Measurements from ENCODE around the gene DDX31. TPM values are rescaled to one million over a fixed set of nuclear protein-coding genes. Genes with fewer than 3 reads are reported as not detected.
"Not testable (repeated sequence)": the region's sequence is repeated elsewhere in the genome, so short reads cannot be mapped to it uniquely, and the experiment has no call there.

Gene DDX31
- total and polyA plus RNA-seq, 2 experiments from 2014 or later = 7.3 to 13.1 TPM

DNA sequence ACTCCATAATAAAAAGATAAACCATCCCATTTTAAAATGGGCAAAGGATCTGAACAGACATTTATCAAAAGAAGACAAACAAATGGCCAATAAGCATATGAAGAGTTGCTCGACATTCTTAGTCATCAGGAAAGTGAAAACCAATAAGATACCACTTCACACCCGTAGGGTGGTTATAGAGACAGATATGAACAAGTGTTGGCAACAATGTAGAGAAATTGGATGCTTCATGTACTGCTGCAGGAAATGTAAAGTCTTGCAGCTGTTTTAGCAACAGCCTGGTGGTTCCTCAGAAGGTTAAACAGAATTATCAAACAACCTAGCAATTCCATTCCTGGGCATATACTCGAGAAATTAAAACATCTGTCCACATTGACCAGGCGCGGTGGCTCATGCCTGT, 43.0 kb upstream of the DDX31 start:
- H3K9me3 ChIP-seq (ENCODE audit: low read depth) = no peaks in the 10 kb centered on the region
- no peak overlapping the region for H3K27ac ChIP-seq
- H3K36me3 ChIP-seq (replicated peaks; ENCODE audit: insufficient read depth, low read depth) = no peaks in the 10 kb centered on the region
- no peaks in the 10 kb centered on the region for H3K4me1 ChIP-seq (ENCODE audit: insufficient read depth)
- no peak for DNase-seq (ENCODE audit: low spot score)
- H3K9me2 ChIP-seq (replicated peaks; ENCODE audit: insufficient read depth) = no peaks in the 10 kb centered on the region
- H2AFZ ChIP-seq = no peak overlapping the region
- H3K4me2 ChIP-seq = no peak overlapping the region
- H3K27me3 ChIP-seq = peaks cover 7% of the 10 kb centered on the region
- no peaks in the 10 kb centered on the region for H4K20me1 ChIP-seq (ENCODE audit: insufficient read depth, poor library complexity, severe bottlenecking)
- no peaks in the 10 kb centered on the region for H3K79me2 ChIP-seq
- WGBS (ENCODE audit: low lambda C conversion rate, missing lambda C conversion rate) = 92% methylated on average over 5 of the region's 5 CpGs
- H3K4me3 ChIP-seq = no peak overlapping the region
- TF ChIP-seq, protein P1, sequence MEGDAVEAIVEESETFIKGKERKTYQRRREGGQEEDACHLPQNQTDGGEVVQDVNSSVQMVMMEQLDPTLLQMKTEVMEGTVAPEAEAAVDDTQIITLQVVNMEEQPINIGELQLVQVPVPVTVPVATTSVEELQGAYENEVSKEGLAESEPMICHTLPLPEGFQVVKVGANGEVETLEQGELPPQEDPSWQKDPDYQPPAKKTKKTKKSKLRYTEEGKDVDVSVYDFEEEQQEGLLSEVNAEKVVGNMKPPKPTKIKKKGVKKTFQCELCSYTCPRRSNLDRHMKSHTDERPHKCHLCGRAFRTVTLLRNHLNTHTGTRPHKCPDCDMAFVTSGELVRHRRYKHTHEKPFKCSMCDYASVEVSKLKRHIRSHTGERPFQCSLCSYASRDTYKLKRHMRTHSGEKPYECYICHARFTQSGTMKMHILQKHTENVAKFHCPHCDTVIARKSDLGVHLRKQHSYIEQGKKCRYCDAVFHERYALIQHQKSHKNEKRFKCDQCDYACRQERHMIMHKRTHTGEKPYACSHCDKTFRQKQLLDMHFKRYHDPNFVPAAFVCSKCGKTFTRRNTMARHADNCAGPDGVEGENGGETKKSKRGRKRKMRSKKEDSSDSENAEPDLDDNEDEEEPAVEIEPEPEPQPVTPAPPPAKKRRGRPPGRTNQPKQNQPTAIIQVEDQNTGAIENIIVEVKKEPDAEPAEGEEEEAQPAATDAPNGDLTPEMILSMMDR (IDR thresholded peaks at IDR 0.05; ENCODE audit: poor library complexity) = no peak
- no peak for TF ChIP-seq EZH2phosphoT487 (IDR thresholded peaks at IDR 0.05; ENCODE audit: low read depth, severe bottlenecking, unreplicated experiment)
- TF ChIP-seq EZH2 (IDR thresholded peaks at IDR 0.05; ENCODE audit: borderline replicate concordance) = no peak

GRCh38 chr9:132711846-132712245, 42.1 kb upstream of the DDX31 start:
- WGBS (ENCODE audit: low lambda C conversion rate, missing lambda C conversion rate) = 86% methylated on average over 3 of the region's 3 CpGs
- Histone ChIP-seq H3K4me3 (no peak overlapping the region), H3K36me3 (replicated peaks; ENCODE audit: insufficient read depth, low read depth) (no peaks in the 10 kb centered on the region), H3K4me1 (ENCODE audit: insufficient read depth) (no peaks in the 10 kb centered on the region), H4K20me1 (ENCODE audit: insufficient read depth, poor library complexity, severe bottlenecking) (no peaks in the 10 kb centered on the region), H3K79me2 (no peaks in the 10 kb centered on the region), H3K27me3 (peaks cover under 1% of the 10 kb centered on the region), H3K9me3 (ENCODE audit: low read depth) (no peaks in the 10 kb centered on the region), H2AFZ (no peak overlapping the region), H3K4me2 (no peak overlapping the region), H3K27ac (no peak overlapping the region), H3K9me2 (replicated peaks; ENCODE audit: insufficient read depth) (no peaks in the 10 kb centered on the region)
- TF ChIP-seq EZH2 (IDR thresholded peaks at IDR 0.05; ENCODE audit: borderline replicate concordance) (no peak), EZH2phosphoT487 (IDR thresholded peaks at IDR 0.05; ENCODE audit: low read depth, severe bottlenecking, unreplicated experiment) (no peak)
- DNase-seq (ENCODE audit: low spot score) = no peak

- not testable (repeated sequence) for H3K27me3 ChIP-seq; H3K9me3 ChIP-seq (ENCODE audit: low read depth); H3K4me1 ChIP-seq (ENCODE audit: insufficient read depth); H3K9me2 ChIP-seq (replicated peaks; ENCODE audit: insufficient read depth); H3K36me3 ChIP-seq (replicated peaks; ENCODE audit: insufficient read depth, low read depth); H3K4me2 ChIP-seq; DNase-seq (ENCODE audit: low spot score); H3K79me2 ChIP-seq; H2AFZ ChIP-seq; H4K20me1 ChIP-seq (ENCODE audit: insufficient read depth, poor library complexity, severe bottlenecking); H3K27ac ChIP-seq; H3K4me3 ChIP-seq
- 94% methylated on average over 5 of the region's 5 CpGs for WGBS (ENCODE audit: low lambda C conversion rate, missing lambda C conversion rate)
Observed at GRCh38 chr9:132711152-132711551, 41.4 kb upstream of the DDX31 start.

DNA sequence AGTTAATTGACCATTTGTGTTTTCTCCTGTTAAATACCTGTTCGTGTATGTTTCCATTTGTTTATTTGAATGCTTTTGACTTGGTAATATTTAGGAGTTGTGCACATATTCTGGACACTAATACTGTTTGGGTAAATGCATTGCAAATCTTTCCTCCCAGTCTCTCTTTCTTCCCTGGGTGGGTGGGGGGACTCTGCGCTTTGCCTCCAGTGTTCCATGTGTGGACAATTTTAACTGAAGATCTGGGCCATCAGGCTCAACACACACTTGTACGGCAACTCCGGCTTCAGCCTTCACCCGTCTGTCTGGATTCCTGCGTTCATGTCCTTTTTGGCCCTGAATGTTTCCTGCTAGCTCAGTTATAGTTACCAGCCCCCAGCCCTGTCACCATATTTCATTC, 40.5 kb upstream of the DDX31 start:
- Histone ChIP-seq H3K27ac (no peak overlapping the region), H4K20me1 (ENCODE audit: insufficient read depth, poor library complexity, severe bottlenecking) (no peaks in the 10 kb centered on the region), H3K36me3 (replicated peaks; ENCODE audit: insufficient read depth, low read depth) (no peaks in the 10 kb centered on the region), H3K9me2 (replicated peaks; ENCODE audit: insufficient read depth) (no peaks in the 10 kb centered on the region), H3K4me3 (no peak overlapping the region), H3K4me2 (no peak overlapping the region), H3K4me1 (ENCODE audit: insufficient read depth) (no peaks in the 10 kb centered on the region), H3K9me3 (ENCODE audit: low read depth) (no peaks in the 10 kb centered on the region), H2AFZ (no peak overlapping the region), H3K79me2 (no peaks in the 10 kb centered on the region), H3K27me3 (no peaks in the 10 kb centered on the region)
- TF ChIP-seq, protein P1 (IDR thresholded peaks at IDR 0.05; ENCODE audit: poor library complexity) = no peak
- no peak for TF ChIP-seq EZH2phosphoT487 (IDR thresholded peaks at IDR 0.05; ENCODE audit: low read depth, severe bottlenecking, unreplicated experiment)
- TF ChIP-seq EZH2 (IDR thresholded peaks at IDR 0.05; ENCODE audit: borderline replicate concordance) = no peak
- WGBS (ENCODE audit: low lambda C conversion rate, missing lambda C conversion rate) = 90% methylated on average over 6 of the region's 6 CpGs
- no peak for DNase-seq (ENCODE audit: low spot score)

All from hepatocyte (in vitro differentiated cells).